Activated CD8-positive, alpha-beta T cell treated with anti-CD3 and anti-CD28 coated beads for 36 hours (primary cell): Measurements from ENCODE around the gene LDLR. TPM values are rescaled to one million over a fixed set of nuclear protein-coding genes. Genes with fewer than 3 reads are reported as not detected.
A peak's percentile ranks its signal among the peaks of the same experiment; 100 is the strongest.

Experiments
- ATAC-seq: fragments of 200-7000 bp; cut with Tn5 transposase; one replicate; pipeline ENCODE4 v1.10.0; 2021; ENCODE audit warnings: mild to moderate bottlenecking, moderate library complexity
- CTCF ChIA-PET: fragments of 350-600 bp; sonication (Branson Sonifier 250); formaldehyde crosslinking; loops from one replicate; lab custom pipeline; 2021; ENCODE audit warnings: antibody characterized with exemption; lab: Charles Lee
- POLR2A ChIA-PET: fragments of 350-600 bp; sonication (Branson Sonifier 250); formaldehyde crosslinking; loops from one replicate; lab custom pipeline; 2021; ENCODE audit warnings: antibody characterized with exemption; lab: Charles Lee
- DNase-seq: peaks from one replicate; pipeline ENCODE4 v3.0.0-alpha.2; 2020
- H3K27ac Mint-ChIP-seq: one replicate; pipeline ENCODE4 v1.8.0; 2021; ENCODE audit warnings: mild to moderate bottlenecking, mixed read lengths
- H3K27me3 Mint-ChIP-seq: one replicate; pipeline ENCODE4 v1.8.0; 2021; ENCODE audit warnings: mixed read lengths
- H3K36me3 Mint-ChIP-seq: one replicate; pipeline ENCODE4 v1.8.0; 2021; ENCODE audit warnings: low read depth, mixed read lengths
- H3K4me1 Mint-ChIP-seq: one replicate; pipeline ENCODE4 v1.8.0; 2021; ENCODE audit warnings: low read depth, mixed read lengths
- H3K4me3 Mint-ChIP-seq: one replicate; pipeline ENCODE4 v1.8.0; 2021; ENCODE audit warnings: mild to moderate bottlenecking, moderate library complexity, mixed read lengths
- H3K9me3 Mint-ChIP-seq: one replicate; pipeline ENCODE4 v1.8.0; 2021; ENCODE audit warnings: mixed read lengths
- CTCF ChIP-seq: fragments of 200-600 bp; IDR thresholded peaks from one replicate; pipeline ENCODE4 v1.8.0; 2022; ENCODE audit warnings: antibody characterized with exemption, mild to moderate bottlenecking
- intact Hi-C: fragments of 100-400 bp; cut with micrococcal nuclease; formaldehyde crosslinking; loops from one replicate; pipeline ENCODE4 v1.10.0; 2022
- total RNA-seq, 2 experiments: library from RNA; stranded (reverse); gene quantifications; one replicate each; pipeline ENCODE4 v1.2.3, GENCODE V29; 2021

Gene LDLR
- total RNA-seq, 2 experiments from 2014 or later, result 54.7 to 56.5 TPM

- no peak for DNase-seq
- no peaks in the 10 kb centered on the region for H3K9me3 Mint-ChIP-seq
- no peak overlapping the region for H3K27ac Mint-ChIP-seq
- no peak for ATAC-seq
- intact Hi-C loops, result no loop called here
- peaks cover 43% of the 10 kb centered on the region for H3K36me3 Mint-ChIP-seq
- H3K27me3 Mint-ChIP-seq, result no peaks in the 10 kb centered on the region
- TF ChIP-seq CTCF, result no peak
- ChIA-PET POLR2A (interaction anchor here (1.2 kb wide), 1 partner anchor 20 kb away, joined by 5 read pairs; no protein-coding TSS in a partner anchor), CTCF (interaction anchor here (1.2 to 2.3 kb wide), 3 partner anchors 13 to 25 kb away, joined by 3 to 6 read pairs (median 3); no protein-coding TSS in a partner anchor)
- H3K4me1 Mint-ChIP-seq, result peaks cover 5% of the 10 kb centered on the region
- no peak overlapping the region for H3K4me3 Mint-ChIP-seq
Observed at GRCh38 chr19:11151181-11151580, 61.9 kb downstream of the LDLR start.

DNA sequence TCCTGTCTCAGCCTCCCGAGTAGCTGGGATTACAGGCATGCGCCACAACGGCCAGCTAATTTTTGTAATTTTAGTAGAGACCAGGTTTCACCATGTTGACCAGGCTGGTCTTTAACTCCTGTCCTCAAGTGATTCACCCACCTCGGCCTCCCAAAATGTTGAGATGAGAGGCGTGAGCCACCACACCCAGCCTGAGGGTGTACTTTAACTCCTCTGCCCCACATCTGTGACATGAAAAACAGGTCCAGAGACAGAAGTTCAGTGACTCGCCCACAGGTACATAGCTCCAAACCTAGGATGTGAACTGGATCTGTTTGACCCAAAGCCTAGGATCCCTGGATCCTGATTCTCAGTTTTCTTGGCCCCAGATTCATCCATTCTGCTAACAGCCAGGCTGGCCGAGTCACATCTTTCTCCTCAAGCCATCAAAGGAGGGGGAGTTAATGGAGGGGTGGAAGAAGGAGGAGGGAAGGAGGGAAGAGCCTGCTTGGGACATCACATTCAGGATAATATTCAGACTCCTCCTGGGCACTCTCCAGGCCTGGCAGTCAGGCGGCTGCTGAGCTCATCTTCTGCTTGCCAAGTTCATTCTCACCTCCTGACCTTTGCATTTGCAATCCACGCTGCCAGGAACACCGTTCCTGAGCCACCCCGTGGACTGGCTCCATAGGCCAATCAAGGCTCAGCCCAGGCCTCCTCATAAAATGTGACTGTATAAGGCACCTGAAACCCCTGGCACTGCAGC, 63.2 kb downstream of the LDLR start:
- DNase-seq (no peak), ATAC-seq (no peak)
- H3K27me3 Mint-ChIP-seq, result no peaks in the 10 kb centered on the region
- no peaks in the 10 kb centered on the region for H3K9me3 Mint-ChIP-seq
- intact Hi-C loops, result no loop called here
- no peak for TF ChIP-seq CTCF
- POLR2A ChIA-PET, result interaction anchor here (0.7 kb wide), 1 partner anchor 11 kb away, joined by 3 read pairs; no protein-coding TSS in a partner anchor
- CTCF ChIA-PET, result interaction anchor here (1.0 to 2.3 kb wide), 4 partner anchors 11 to 26 kb away, joined by 3 to 6 read pairs (median 3); no protein-coding TSS in a partner anchor
- H3K27ac Mint-ChIP-seq, result no peak overlapping the region
- no peak overlapping the region for H3K4me3 Mint-ChIP-seq
- peaks cover 5% of the 10 kb centered on the region for H3K4me1 Mint-ChIP-seq
- peaks cover 37% of the 10 kb centered on the region for H3K36me3 Mint-ChIP-seq

- Mint-ChIP-seq H3K4me3 (peak overlapping the region; percentile 91), H3K27ac (peak overlapping the region; percentile 75), H3K27me3 (no peaks in the 10 kb centered on the region), H3K4me1 (peaks cover 5% of the 10 kb centered on the region), H3K9me3 (no peaks in the 10 kb centered on the region), H3K36me3 (peaks cover 28% of the 10 kb centered on the region)
- POLR2A ChIA-PET, result interaction anchor here (1.0 to 3.4 kb wide), 8 partner anchors 9 to 185 kb away, joined by 3 to 21 read pairs (median 4); partner anchors contain the start of gene RAB3D
- DNase-seq (no peak), ATAC-seq (no peak)
- CTCF ChIA-PET, result interaction anchor here (2.4 kb wide), 1 partner anchor 28 kb away, joined by 7 read pairs; no protein-coding TSS in a partner anchor
- no peak for TF ChIP-seq CTCF
- intact Hi-C loops, result no loop called here
Observed at GRCh38 chr19:11154683-11155047, 65.4 kb downstream of the LDLR start.

DNA sequence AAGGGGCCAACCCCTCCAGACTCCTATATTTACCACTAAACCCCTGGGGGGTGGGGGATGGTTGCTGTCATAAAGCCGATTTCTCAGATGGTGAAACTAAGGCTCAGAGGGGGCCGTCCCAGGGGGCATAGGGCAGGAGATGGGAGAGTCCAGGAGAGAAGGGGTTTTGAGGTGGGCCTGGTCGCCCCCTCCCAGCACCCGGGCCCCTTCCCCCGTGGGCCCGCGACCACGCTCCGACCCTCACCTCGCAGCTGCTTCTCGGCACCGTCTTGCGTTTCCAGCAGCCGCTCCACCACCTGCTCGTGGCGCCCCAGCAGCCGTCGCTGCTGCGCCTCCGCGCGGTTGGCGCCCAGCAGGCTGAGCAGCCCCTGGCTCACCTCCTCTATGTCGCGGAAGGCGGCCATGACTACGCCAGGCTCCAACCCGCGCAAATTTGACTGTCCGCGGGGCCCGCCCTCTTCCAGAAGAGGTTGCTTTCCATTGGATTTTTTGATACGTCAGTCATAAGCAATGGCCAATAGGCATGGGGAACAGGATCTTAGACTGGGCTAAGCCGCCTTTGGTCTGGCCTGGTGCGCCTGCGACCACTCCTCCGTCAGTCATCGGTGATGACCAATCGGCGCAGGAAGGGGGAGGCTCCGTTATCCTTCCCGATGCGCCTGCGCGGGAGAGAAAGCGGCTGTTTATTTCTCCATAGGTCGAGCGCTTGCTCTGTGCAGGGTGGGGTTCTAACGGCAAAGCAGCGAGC, 66.3 kb downstream of the LDLR start, which contains the start of gene SPC24:
TSS of gene SPC24 (minus strand) at position 410 of the 748 bp plus-strand sequence. CDS start at position 404, 6 bp downstream.
- intact Hi-C loops, result no loop called here
- POLR2A ChIA-PET, result interaction anchor here (1.0 to 3.4 kb wide), 11 partner anchors 8 to 213 kb away, joined by 3 to 21 read pairs (median 4); no protein-coding TSS in a partner anchor
- peaks cover 5% of the 10 kb centered on the region for H3K4me1 Mint-ChIP-seq
- H3K9me3 Mint-ChIP-seq, result peaks cover 3% of the 10 kb centered on the region
- peak within 1 kb of the TSS; percentile 84 for H3K27ac Mint-ChIP-seq
- CTCF ChIA-PET, result interaction anchor here (2.4 kb wide), 1 partner anchor 29 kb away, joined by 7 read pairs; no protein-coding TSS in a partner anchor
- peak within 1 kb of the TSS; percentile 91 for H3K4me3 Mint-ChIP-seq
- ATAC-seq, result peak; percentile 99
- H3K36me3 Mint-ChIP-seq, result peaks cover 26% of the 10 kb centered on the region
- TF ChIP-seq CTCF, result no peak
- peak; percentile 96 for DNase-seq
- H3K27me3 Mint-ChIP-seq, result no peaks in the 10 kb centered on the region
